ENCODE data around the gene NFATC1.
A peak's percentile ranks its signal among the peaks of the same experiment; 100 is the strongest.
"Not testable (repeated sequence)": the region's sequence is repeated elsewhere in the genome, so short reads cannot be mapped to it uniquely, and the experiment has no call there.

NFATC1 gene

DNA sequence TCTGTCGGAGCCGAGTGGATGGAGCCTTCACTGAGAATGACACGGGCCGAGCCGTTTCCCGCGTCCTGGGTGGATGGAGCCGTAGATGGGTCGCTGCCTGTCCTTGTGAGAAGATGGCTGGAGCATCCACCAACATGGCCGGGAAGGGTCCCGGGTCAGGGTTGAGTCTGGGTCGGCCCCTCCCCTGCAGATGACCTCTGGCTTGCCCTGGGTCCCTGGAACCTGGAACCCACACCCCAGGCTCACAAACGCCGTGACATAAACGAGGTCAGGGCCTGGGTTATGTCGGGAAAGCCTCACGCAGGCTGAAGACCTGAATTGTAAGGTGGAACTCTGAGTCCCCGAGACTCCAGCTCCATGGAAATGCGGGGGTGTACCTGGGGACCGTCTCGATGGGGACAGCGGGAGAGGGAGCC is 94.9 kb downstream of the NFATC1 start:
- DNase-seq: peak in 1 of 5 experiments; percentile 5

DNA sequence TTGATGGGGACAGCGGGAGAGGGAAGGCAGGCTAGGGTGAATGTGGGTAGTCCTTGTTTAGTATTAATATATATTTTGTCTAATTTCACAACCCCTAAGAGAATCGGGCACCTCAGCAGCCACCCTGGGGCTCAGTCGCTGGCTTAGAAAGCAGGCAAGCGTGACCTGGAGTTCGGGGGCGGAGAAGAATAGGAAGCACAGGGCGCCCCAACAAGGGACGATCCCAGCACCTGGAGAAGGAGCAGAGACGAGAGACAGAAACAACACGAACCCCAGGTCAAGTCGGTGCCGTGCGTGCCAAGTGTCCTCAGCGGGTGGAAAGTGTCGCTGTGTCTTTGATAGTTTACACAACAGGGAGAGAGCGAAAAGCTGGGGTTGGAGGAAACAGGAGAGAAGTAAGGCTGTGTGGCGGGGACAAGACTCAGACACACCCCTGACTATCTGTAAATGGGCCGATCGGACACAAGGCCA is 95.4 kb downstream of the NFATC1 start:
- peak in 1 of 5 experiments; percentile 2 for DNase-seq

DNA sequence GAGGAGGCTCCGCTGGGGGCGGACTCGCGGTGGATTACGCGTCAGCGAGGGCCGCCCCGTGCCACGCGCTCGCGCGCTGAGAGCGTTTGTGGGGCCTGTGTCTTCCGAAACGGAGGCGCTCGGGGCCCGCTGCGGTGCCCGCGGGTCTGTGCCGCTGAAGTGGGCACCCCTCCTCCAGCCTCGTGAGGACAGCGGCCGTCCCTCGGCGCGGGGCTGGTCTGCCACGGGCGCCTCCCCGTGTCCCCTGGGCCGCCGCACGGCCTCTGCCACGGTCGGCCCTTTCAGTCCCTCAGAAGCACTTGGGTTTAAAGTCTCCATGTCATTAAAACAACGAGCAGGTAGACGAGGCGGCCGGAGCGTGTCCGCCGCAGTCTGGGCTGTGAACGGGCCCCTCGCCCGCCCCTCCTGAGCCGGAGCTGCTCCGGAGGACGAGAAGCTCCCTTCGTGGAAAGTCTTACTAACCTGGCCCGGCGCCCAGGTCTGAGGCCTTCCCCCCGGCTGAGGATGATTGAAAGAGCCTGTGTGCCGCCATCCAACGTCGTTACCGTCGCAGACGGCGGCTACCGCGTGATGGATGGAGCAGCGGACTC is 97.6 kb downstream of the NFATC1 start:
- DNase-seq: peak in 1 of 5 experiments; percentile 3

DNA sequence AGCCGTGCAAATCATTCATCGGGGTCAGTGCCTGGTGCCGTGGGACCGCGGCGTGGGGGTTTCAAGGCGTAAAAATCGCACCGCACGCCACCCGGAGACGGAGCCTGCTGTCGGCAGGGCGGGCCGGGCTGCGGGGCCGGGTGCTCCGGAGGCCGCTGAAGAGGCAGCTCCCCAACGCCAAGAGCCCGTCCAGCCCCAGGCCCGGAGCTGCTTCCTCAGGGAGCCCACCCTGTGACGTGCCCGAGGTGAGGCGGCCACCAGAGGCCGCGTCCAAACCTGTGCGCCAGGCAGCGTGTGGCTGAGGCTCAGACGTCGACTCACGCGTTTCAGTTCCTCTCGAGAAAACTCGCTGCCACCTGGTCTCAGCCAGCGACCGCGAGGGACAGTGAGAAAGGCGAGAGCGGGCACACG is 98.1 kb downstream of the NFATC1 start:
- peak in 1 of 5 experiments; percentile 6 for DNase-seq

DNA sequence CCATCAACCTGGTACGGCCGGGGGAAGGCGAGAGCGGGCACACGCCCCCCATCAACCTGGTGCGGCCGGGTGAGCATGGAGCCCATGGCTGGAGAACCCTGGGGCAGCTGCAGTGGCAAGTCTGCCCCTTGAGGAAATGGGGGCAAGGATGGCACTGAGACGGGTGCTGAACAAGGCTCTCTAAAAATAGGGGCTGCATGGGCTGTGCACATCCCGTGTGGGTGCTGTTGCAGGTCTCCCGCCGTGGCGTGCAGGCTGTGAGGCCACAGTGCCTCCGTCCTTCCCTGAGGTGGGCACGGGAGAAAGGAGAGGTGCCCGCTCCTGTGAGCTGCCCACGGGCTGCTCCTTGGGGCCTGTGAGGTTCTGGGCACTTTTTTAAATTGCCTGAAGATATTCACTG is 99.2 kb downstream of the NFATC1 start:
- peak in 1 of 5 experiments; percentile 4 for DNase-seq

DNA sequence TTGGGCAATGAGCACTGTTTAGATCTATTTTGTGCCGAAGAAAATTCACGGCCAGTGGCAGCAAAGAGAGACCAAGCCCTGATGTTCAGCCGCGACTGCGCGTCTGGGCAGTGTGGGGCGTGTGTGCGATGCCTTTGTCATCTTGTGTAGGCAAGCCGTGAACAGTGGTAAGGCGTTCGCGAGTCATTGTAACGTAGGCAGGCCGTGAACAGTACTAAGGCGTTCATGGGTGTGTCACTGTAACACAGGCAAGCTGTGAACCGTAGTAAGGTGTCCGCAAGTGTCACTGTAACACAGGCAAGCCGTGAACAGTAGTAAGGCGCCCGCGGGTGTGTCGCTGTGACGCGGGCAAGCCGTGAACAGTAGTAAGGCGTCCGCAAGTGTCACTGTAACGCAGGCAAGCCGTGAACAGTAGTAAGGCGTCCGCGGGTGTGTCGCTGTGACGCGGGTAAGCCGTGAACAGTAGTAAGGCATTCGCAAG is 99.9 kb downstream of the NFATC1 start:
- DNase-seq: no peak

DNA sequence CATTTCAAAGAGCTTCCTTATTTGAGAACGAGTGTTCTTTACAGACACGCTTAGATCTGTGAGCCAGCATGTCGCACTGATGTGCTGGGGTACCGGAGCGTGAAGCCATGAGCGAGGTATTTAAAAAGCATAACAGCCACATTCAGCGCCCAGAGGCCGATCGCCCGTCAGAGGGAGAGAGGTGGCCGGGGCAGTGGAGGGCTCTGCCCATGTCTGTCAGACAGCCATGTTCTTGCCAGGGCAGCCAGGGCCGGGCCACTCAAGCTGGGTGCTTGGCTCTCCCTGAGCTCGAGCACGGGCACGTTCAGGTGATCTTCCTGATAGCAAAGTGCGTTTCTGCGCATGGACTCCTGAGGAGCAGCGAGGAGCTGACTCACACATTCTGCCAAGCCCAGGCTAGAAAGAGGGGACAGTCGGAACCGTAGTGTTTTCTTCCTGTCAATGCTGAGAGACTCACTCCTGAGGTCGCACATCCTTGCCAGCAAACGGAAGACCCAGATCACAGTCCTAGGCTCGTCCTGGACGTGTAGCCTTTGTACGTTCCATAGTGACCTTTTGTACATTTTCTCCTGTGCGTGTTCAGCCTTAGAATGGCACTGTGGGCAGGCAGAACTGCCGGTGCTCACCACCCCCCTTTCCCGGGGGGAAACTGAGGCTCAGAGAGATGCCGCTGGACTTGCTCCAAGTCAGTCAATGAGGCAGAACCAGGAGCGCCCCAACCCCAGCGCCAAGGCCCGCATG is 100.7 kb downstream of the NFATC1 start:
- DNase-seq: peak in 1 of 5 experiments; percentile 3

DNA sequence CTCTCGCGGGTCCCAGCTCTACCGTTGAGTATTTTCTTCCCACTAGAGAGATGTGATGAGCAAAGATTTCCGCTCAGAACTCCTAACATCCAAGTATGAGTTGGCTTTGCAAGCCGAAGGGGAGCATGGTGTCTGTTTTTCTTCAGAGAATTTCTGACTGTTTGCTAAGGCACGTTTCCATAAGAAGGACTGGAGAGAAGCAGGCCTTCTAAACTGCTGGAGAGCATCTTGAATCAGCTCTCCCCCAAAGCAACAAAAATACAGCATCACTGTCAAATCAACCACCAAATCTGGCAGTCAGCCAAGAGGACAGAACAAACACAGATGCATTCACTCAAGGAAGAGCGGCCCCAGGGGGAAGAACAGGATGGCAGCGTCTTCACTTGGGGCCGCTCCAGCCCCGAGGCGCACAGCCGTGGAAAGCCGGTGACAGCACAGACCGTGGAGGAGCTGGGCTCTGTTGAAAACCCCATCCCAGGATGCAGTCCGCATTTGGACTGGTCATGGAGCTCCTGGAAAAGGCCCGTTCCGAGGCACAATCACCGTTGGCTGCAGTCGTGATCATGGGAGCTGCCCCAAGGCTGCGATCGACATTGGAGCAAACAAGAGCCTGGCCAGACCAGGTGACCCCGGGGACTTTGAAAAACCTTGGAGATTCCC is 101.4 kb downstream of the NFATC1 start:
- DNase-seq: no peak

DNA sequence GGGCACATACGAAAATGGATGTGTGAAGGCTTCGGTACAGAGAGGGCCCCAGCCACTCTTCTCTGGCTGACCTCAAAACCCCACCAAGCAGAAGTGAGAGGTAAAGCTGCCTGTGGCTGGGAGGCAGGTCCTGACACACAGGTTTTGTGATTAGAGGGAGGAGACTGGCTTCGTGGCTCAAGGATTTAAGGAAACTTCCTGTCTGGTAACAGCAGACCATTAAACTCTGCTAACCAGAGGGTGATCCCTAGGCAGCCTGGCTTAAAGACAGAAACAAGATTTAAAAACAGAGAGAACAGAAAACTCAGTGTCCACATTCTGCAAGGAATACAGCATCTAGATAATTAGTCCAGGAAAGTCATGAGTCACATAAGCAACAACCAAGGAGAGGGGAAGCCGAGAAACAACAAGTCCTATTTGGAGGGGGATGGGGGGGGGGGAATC is 101.9 kb downstream of the NFATC1 start:
- DNase-seq: no peak

DNA sequence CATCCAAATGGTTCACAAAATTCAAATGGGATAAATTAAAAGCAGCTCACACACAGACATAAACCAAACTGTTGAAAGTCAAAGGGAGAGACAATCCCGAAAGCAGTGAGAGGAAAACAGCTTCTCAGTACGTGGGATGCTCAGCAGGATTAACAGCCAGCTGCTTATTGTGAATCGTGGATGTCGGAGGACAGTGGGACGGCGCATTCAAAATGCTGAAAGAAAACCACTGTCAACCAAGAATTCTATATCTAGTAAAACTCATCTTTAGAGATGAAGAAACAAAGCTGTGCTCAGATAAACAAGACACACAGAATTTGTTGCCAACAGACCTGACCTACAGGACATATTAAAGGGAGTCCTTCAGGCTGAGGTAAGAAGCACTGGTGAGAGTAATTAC is 102.9 kb downstream of the NFATC1 start:
- DNase-seq: no peak

DNA sequence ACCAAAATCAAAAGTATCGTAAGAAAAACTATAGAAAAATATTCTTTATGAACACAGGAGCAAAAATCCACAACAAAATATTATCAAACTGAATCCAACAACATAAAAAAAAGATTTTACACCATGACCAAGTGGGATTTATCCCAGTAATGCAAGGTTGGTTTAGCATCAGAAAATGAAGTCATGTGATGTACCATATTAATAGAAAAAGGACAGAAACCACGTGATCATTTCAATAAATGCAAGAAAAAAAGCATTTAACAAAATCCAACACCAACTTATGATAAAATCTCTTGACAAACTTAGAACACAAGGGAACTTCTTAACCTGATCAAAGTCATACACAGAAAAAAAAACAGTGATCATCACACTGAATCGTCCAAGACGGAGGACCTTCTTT is 105.3 kb downstream of the NFATC1 start:
- DNase-seq: no peak

DNA sequence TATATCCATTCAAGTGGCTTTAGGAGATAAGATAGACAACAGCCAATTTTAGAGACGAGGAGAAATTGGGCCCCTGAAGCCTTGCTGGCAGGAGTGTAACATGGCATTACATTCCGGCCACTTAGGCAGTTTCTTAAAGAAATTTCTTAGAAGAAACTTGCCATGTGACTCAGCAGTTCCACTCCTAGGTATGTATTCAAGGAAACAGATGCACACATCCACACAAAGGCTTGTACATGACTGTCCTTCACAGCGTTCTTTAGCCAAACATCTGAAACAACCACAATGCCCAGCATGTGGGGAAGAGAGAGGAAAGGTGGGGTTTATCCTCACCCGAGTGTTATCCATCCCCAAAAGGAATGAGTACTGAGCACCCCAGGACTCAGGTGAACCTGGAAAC is 107.1 kb downstream of the NFATC1 start:
- DNase-seq: no peak

DNA sequence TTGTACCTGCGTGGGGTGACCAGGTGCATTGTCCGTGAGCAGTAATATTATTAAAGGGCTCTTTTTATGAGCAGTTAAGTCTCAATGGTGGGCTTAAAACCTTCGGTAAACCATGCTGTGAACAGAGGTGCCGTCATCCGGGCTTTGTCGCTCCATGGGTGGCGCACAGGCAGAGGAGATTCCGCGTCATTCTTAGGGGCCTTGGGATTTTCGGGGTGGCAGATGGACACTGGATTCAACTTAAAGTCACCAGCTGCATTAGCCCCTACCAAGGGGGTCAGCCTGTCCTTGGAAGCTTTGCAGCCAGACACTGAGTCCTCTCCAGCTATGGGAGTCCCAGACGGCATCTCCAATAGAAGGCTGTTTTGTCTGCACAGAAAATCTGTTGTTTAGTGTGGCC is 107.7 kb downstream of the NFATC1 start:
- DNase-seq: no peak

DNA sequence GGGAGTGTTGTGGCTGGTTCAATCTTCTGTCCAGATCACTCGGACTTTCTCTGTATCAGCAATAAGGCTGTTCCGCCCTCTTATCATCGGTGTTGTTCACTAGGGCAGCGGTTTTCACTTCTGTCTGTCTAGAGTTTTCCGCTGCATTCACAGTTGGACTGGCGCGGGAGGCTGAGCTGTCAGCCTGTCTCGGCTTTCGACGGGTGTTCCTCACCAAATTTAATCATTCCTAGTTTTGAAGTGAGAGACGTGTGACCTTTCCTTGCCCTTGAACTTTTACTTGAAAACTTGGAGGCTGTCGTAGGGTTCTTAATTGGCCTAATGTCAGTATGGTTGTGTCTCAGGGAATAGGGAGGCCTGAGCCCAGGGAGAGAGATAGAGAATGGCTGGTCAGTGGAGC is 108.3 kb downstream of the NFATC1 start:
- DNase-seq: no peak

DNA sequence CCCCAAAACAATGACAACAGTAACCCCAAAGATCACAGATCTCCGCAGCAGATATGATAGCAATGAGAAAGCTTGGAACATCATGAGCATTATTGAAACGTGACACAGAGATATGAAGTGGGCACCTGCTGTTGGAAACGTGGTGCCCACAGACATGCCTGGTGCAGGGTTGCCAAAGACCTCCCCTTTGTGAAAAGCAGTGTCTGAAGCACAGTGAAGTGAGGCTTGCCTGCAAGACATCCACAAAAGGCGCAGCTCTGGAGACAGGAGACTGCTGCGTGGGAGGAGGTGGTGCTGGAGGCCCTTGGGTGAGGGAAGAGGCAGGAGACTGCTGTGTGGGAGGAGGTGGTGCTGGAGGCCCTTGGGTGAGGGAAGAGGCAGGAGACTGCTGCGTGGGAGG is 108.8 kb downstream of the NFATC1 start:
- not testable (repeated sequence) for DNase-seq

DNA sequence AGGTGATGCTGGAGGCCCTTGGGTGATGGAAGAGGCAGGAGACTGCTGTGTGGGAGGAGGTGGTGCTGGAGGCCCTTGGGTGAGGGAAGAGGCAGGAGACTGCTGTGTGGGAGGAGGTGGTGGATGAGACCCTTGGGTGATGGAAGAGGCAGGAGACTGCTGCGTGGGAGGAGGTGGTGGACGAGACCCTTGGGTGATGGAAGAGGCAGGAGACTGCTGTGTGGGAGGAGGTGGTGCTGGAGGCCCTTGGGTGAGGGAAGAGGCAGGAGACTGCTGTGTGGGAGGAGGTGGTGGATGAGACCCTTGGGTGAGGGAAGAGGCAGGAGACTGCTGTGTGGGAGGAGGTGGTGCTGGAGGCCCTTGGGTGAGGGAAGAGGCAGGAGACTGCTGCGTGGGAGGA is 109.7 kb downstream of the NFATC1 start:
- not testable (repeated sequence) for DNase-seq

DNA sequence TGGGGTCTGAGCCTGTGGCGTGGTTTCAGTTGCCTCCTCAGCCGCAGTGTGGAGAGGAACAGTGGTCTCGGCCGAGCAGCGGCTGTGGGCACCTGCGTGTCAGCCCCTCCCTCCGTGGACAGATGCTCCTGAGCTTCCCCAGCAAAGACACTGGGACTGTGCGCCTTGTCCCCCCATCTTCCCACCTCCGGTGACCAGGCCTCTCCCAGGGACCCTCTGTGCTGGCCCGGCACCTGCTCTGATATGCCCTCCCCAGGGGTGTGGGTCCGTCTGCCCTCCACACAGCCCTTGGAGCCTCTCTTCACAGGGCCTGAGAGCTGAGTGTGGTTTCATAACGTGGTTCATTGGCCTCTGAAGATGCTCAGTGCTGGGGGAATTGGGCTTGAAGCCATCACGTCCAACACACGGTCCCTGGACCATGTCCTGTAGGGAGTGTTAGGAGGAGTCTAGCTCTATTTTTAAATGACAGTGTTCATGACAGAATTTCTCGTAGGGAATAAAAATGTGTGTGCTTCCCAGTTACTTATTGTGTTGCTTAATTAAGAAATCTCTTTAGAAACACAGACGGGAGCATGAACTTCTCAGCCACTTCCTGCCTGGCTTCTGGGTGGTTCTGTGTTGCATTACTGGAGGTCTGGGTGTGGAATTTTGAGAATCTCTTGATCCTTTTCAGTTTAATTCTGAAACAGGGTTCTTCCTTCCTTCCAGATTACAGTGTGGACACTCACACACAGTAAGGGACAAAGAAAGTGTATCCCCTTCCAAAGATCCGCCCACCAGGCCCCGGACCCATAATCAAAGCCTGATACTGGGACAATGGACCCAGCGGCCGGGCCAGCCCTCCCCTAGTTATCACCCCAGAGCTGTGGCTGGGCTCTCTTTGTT is 110.7 kb downstream of the NFATC1 start:
- DNase-seq: no peak

DNA sequence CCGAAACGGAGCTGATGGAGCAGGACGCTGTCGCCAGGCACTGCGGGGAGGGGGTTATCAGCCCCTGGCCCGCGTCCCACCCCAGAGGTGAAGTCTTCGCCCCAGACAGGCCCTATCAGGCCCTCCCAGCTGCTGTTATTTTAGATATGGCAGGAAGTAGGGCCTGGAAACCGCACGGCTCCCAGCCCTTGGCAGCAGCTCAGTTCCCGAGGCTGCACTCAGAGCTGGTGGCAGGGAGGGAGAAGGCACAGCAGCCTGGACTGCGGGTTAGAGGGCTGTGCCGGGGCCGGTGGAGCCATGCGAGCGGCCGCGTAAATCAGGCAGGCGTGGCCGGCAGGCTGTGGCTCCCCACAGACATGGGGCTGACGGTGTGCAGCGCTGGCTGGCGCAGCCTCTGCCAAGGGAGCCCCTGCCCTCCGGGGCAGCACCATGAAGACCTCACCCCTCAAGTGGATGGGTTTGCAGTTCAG is 111.4 kb downstream of the NFATC1 start:
- no peak for DNase-seq

DNA sequence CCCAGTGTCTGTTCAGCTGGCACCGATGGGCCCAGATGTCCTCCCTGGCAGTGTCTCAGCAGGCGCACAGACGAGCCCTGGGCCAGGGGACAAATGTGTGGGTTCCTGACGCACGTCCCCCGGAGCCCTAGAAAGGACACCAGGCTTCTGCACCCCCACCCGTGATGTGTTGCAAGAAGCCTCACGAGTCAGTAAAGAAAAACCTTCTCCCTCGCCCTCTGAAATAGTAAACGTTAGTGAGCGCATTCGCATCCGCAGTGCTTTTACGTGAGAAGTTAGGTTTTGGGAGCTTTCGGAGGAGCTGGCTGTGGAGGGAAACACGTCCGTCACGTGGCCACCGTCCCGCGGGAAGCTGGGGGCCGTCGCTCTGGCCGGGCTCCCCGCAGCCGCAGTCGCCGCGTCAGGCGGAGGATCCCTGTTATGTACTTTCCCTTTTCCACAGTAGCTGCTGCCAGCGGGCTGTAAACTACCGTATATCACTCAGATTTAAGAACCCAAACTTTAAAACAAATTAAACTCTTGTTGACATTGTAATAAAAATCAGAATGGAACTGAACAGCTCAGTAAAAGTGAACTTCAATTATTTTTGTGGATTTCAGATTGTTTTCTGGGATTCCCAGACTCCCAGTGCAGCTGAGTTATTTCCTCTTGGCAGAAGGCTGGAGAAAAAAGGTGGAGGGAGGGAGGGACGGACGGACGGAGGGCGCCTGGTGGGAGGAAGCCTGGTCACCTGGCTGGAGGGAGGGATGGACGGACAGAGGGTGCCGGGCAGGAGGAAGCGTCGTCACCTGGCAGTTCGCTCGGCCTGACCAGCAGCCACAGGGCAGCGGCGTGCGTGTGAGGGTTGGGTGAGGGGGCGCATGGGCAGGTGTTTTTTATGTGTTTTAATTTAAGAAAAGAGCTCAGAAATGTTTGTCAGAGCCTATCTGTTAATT is 112.1 kb downstream of the NFATC1 start:
- DNase-seq: no peak

DNA sequence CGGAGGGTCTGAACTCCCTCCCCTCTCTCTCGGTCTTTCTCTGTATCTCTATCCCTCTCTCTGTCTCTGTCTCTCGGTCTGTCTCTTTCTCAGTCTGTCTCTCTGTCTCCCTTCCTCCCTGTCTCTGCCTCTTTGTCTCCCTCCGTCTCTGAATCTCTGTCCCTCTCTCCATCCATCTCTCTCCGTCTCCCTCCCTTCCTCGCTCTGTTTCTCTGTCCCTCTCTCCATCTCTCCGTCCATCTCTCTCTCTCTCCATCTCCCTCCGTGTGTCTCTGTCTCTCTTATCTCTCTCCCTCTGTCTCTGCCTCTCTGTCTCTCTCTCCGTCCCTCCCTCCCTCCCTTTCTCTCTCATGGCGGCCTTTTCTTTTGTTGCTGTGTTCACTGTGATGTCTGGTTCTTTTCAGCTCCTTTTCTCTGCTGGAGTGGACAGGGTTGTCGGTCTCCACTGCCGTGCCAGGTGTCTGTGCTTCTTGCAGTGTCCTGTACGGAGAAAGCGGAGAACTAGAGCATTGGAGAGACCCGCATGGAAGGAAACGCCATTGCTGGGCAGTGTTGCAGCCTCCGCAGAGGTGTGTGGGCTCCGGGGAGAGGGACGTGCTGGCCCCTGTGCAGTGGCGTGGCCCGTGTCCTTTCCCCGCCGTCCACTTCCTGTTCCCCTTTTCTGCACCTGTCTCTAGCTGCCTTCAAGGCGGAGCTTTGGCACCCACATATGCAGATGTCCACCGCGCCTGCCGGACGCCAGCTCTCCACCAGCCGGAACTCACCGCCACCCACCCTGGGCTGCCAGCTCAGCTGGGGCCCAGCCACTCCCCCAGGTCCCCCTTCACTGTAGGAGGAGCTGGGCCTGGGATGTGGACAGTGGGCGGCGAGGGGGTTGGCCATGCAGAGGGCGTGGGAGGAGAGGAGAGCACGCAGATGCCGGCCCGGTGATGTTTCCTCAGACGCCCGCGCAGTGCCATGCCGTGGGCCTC is 113.1 kb downstream of the NFATC1 start:
- DNase-seq: no peak

Measured in T-helper 2 cell (primary cell).